SHP77 (cell line): ENCODE results near the gene HES3.

Experiments
- DNase-seq, 2 experiments: peaks; one replicate each; lab custom pipeline; 2025; lab: John Stamatoyannopoulos, UW

The HES3 gene

GRCh38 chr1:6262555-6263420, 18.8 kb downstream of the HES3 start:
- no peak for DNase-seq

DNA sequence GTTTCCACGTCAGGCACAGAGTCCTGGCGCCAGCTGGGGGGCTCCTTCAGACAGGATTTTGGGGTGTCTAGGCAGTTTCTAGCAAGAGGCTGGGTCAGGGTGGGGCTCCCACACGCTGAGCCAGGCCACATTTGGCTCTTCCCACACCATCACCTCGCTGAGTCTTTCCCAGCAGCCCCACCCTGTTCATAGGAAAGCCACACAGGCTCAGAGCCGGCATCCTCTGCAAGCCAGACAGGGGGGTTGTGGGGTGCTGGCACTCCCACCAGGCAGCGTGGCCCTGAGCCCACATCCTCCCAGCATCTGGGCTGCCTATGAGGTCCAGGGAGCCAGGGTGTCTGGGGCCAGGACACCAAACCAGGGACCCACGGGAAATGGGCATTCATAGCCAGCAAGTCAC, 19.7 kb downstream of the HES3 start:
- no peak for DNase-seq

- peak; percentile 72 to 74 for DNase-seq
These were observed 21.2 kb downstream of the HES3 start for GRCh38 chr1:6265151-6265550.

- DNase-seq = no peak
These were observed 22.7 kb downstream of the HES3 start for GRCh38 chr1:6266641-6267040.

GRCh38 chr1:6267686-6268322, 23.8 kb downstream of the HES3 start:
- DNase-seq = no peak

DNA sequence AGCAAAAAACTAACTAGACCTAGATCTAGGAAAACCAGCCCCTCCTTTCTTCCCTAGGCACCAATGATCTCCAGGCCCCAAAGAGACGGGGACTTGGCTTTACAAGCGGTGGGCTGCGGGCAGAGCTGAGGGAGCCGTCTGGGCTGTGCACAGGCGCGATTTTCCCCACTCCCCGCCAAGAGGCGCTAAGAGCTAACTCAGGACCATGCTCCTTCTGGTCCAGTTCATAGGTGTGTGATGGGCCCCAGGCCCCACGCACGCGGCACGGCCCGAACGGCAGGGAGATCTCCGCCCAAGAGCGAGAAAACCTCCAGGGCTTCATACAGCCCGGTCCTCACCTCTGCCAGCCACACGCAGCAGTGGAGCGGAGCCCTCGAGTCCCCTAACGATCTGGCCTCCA, 24.4 kb downstream of the HES3 start:
- DNase-seq = no peak

GRCh38 chr1:6269296-6269695, 25.3 kb downstream of the HES3 start:
- no peak for DNase-seq

DNA sequence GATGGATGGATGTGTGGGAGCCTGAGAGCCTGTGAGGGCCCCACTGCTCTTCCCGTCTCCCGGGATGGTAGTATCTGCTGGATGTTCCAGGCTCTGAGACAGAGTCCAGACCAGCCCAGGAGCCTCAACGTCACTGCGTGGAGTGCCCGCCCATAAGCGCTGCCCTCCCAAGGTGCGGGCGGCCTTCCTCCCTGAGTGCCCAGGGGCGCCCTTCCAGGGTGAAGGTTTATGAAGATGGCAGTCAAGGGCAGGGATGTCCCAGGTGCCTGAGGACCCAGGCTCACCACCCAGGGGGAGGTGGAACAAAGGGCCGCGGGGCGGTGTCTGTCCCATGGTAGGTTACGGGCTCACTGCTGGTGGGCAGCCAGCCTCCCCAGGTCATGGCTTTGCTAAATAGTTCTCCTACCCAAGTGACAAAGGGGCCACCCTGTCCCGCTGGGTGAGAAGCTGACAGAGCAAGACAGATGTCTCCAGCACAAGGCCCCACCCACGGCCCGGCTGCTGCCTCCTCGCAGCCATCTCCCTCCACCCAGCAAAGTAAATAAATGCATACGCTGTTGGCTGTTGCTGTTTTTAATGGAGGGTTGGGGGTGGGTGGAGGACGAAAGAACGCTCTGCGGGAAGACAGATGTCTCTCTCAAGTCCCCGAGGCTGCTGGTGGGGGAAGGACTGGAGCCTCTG, 25.9 kb downstream of the HES3 start:
- DNase-seq = peak; percentile 63 to 80

DNA sequence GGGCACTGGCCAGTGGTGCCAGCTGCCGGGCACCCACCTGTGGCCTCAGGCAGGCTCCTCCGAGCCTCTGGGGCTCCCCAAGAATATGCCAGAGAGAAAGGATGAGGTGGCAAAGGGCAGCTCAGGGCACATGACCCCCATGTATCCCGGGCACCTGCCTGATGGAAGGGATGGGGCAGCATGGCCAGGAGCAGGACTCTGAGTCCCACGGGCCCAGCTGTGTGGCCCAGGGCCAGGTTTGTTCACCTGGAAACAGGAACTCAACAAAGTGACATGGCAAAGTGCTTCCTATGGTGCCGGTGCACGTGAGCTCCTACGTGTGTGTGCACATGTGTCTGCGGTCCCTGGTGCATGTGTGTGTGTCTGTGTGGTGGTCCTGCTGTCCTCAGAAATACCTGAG, 26.4 kb downstream of the HES3 start:
- peak; percentile 41 to 49 for DNase-seq

- DNase-seq = no peak
These were observed 27.0 kb downstream of the HES3 start for GRCh38 chr1:6271006-6271405.

DNA sequence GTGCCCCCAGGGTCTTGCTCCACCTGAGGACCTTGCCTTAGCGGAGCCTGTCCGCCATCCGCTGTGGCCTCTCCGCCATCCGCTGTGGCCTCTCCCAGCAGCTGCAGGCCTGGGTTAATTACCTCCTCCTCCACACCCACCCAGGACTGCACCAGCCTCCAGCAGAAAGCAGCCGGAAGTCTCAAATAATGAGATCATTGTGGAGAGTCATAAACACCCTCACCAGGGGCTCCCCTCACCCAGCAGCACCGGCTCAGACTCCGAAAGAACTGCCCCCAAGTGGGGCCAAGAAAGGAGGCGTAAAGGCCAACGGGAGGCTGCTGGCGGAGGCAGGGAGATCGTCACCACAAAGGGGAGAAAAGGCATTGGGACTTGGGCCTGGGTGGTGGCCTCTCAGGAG, 27.6 kb downstream of the HES3 start:
- DNase-seq = peak in 1 of 2 experiments; percentile 60

DNA sequence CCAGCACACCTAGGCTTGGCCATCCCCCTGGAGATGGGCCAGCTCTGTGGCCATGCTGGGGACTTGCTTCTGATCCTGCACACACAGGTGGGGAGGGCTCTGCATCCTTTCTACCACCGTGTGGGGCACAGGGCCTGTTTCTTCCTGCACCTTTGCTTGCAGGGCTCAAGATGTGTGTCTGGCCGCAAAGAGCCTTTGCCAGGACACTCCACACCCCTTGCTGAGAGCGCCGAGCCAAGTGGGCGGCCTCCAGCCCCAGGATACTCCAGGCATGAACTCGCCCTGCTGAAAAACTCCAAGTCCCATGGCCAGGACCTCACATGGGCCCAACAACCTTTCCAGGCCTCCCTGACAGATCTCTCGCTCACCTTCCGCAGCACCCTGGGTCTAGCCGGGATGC, 28.5 kb downstream of the HES3 start:
- no peak for DNase-seq

DNA sequence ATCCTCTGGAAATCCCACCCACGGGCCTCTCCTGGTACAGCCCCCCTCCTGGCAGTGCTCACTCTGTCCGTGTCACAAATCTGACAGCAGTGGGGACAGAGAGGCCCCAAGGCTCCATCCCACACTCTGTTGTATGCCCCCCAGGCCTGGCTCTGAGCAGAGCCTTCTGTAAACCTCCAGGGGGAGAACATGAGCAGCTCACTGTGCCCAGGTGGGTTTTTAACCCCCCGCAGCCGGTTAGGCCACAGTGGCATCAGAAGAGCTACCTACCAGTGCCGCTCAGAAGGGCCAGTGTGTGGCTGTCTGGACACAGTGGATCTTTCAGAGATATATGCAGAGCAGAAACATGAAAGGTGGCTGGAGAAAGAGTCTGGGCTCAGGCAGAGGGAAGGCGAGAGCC, 28.9 kb downstream of the HES3 start:
- DNase-seq = no peak

DNA sequence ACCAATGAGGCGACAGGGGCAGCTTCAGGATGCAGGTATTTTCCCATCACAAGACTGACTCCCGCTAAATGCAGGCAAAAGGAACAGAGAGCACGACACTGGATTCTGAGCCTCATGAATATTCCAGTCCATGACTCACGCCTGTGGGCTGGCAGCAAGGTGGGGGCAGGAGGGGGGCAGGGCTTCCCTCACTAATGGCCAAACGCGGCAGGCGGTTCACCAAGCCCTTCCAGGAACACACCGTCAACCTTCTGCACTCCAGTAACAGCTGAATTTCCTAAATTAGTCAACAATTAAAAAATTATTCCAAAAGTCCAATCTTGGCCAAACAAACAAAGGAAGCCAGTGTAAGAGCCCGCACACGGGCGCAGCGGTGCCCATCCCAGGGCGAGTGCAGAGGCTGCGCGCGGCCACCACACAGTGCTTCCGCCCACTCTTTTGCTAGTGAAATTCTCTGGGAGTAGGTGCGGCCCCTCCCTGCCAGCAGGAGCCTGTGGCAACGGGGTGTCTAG, 29.5 kb downstream of the HES3 start:
- no peak for DNase-seq

DNA sequence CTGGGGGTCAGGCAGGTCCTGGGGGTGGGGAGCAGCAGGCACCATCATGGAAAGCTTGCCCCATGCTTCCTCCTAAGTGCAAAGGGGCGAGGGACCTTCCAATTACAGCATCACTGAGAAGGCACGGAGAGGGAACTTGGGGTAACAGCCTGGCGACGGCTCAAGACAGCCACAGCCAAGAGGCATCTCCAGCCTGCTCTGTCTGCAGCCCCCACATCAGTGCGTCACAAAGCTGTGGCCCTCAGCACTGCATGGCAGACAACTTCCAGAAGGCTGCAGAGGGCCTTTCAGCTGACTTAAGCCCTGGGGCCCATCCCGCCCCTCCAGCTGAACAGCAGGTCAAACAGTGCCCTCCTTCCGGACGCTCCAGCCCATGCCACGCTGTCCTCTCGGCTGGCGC, 30.1 kb downstream of the HES3 start:
- DNase-seq = no peak

GRCh38 chr1:6274622-6275139, 30.7 kb downstream of the HES3 start:
- DNase-seq = no peak

GRCh38 chr1:6275826-6276782, 32.1 kb downstream of the HES3 start:
- peak; percentile 57 to 79 for DNase-seq

DNA sequence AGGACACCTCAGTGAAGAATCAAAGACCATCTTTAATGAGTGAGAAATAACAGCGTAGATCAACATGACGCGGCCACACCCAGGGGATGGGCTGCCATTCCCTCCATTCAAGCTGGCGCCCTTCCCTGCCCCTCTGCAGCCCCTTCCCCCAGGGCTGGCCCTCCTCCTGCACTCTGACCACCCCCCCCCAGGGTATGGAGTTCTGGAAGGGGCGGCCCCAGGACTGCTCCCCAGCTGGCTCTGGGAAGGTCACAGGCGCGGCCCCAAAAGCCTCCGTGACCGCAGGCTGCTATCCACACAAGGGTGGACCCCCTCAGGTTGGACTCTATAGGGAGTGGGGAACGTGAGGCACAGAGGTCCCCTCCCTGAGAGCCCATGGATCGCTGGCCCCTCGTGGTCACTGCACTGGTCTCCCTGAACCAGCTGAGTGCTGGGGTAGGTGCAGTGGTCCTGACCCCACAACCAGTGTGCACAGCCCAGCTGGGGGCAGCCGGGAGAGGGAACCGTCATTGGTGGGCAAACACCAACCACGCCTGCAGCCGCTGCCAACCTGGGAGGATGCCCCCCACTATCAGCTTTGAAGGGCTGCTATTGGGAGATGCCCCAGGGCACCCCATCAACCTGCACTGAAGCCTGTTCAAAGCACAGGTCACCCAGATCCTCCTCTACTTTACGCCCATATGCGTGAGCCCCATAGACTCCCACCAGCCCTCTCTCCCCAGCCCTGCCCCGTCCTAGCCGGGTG, 33.0 kb downstream of the HES3 start:
- no peak for DNase-seq

DNA sequence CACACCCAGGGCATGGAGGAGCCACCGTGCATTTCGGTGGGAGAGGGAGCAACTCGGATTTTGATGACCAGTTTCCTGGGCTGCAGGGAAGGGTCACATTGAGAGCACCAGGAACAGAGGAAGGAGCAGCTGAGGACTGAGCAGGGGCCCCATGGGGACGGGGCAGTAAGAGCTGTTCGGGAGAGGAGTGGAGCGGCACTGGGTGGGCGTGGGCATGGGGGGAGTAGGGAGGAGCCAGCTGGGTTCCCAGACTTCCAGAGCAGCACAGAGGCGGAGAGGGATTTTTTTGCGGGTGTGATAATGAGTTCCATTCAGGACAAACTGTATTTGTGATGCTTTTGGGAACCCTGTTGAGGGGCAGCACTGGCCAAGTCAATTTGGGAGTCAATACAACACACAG, 34.3 kb downstream of the HES3 start:
- no peak for DNase-seq

DNA sequence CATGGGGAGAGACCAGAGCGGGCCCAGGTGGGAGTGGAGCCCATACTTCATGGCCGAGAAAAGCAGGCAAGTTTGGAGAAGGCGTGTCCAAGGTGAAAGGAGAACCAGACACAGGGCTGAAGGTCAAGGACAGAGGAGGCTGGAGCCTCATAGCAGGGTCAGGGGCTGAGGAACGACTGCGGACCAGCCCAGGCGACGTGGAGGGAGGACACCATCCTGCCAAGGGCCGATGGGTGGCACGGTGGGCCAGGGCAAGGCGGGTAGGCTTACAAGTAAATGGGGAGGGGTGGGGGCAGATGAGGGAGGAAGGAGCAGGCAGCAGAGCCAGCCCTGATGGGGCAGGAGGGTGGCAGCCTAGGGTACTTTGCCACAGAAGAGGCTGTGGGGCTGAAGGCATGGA, 35.1 kb downstream of the HES3 start:
- no peak for DNase-seq
